OCI-LY1 (cell line): Measurements from ENCODE around the gene TAF6.

Experiments
- CTCF ChIP-seq: fragments of 200-600 bp; sonication (generic), shearing (Covaris generic); IDR thresholded peaks from 2 replicates; pipeline ENCODE4 v1.5.1; 2017; ENCODE audit warnings: mild to moderate bottlenecking, antibody characterized with exemption, low read length, moderate library complexity, mixed read lengths
- EZH2 ChIP-seq: fragments of 200-600 bp; sonication (generic), shearing (Covaris generic); IDR thresholded peaks from 2 replicates; pipeline ENCODE4 v1.8.0; 2017; ENCODE audit warnings: borderline replicate concordance, mixed run types, mild to moderate bottlenecking, antibody characterized with exemption, low read length, moderate library complexity, mixed read lengths

- TF ChIP-seq CTCF, result no peak
- no peak for TF ChIP-seq EZH2
These were observed 29.6 kb upstream of the TAF6 start, which contains the start of gene LAMTOR4 for GRCh38 chr7:100148559-100149328.
